Psoas muscle (tissue), 8 donors: ENCODE data around the gene FBXO4. TPM values are rescaled to one million over a fixed set of nuclear protein-coding genes. Genes with fewer than 3 reads are reported as not detected.

Source experiments
- ATAC-seq, 4 donors: fragments of 200-7000 bp; cut with Tn5 transposase; one replicate each; pipeline ENCODE4 v1.9.1; 2020; ENCODE audit warnings: moderate library complexity in 3 of 4, mild to moderate bottlenecking in 2 of 4
- DNase-seq, 2 donors: peaks; one replicate each; pipeline ENCODE4 v3.0.0-alpha.2; 2020
- H3K27ac ChIP-seq: fragments of 200-600 bp; one replicate; pipeline ENCODE4 v1.8.0; 2022
- H3K27me3 ChIP-seq, 3 donors: fragments of 200-600 bp in 1 of 3; one replicate each; pipeline versions ENCODE4 v1.6.1 to v1.8.0; 2013 to 2022; ENCODE audit warnings: low read length in 2 of 3, mild to moderate bottlenecking in 2 of 3, moderate library complexity in 1 of 3; ENCODE audit not compliant: insufficient read depth in 3 of 3
- H3K36me3 ChIP-seq, 2 donors: fragments of 200-600 bp in 1 of 2; one replicate each; pipeline versions ENCODE4 v1.6.1 to v1.8.0; 2013 to 2022; ENCODE audit warnings: low read depth in 1 of 2, mild to moderate bottlenecking in 1 of 2, moderate library complexity in 1 of 2; ENCODE audit not compliant: insufficient read depth in 1 of 2
- H3K4me1 ChIP-seq: fragments of 200-600 bp; one replicate; pipeline ENCODE4 v1.8.0; 2022
- H3K4me3 ChIP-seq: fragments of 200-600 bp; one replicate; pipeline ENCODE4 v1.8.0; 2022; ENCODE audit warnings: mild to moderate bottlenecking
- H3K9me3 ChIP-seq: fragments of 200-600 bp; one replicate; pipeline ENCODE4 v1.8.0; 2022
- WGBS, 3 donors: extraction: QIAGEN DNeasy Blood & Tissue Kit; methylation state at CpG; one replicate each; pipeline versions ENCODE4 v1.1.6 to v1.1.7; 2013; 5-methylcytosine and 5-hydroxymethylcytosine counted together
- intact Hi-C, 2 donors: fragments of 100-400 bp; cut with DNase I; formaldehyde crosslinking; loops; one replicate each; pipeline versions ENCODE4 v1.11.0 to v1.14.2; 2022
- polyA plus RNA-seq, 3 donors: library from polyadenylated mRNA; stranded (reverse); fragments of 200-250 nt; gene quantifications; one replicate each; pipeline ENCODE4 v1.2.3, GENCODE V29; 2013
- total RNA-seq, 4 donors: library from RNA; stranded (reverse); fragmentation: NEBNext Ultra II Directional in 2 of 4; extraction: Animal tissue kit (Norgen Biotek cat#: 25700) in 2 of 4; gene quantifications; one replicate each; pipeline versions ENCODE4 v1.2.1 to v1.2.4, GENCODE V29; 2021 to 2023
- TF ChIP-seq, protein P1 (sequence below): fragments of 200-600 bp; IDR thresholded peaks from one replicate; pipeline ENCODE4 v1.8.0; 2022; ENCODE audit warnings: antibody characterized with exemption
- donor health status: healthy with polysubstance abuse.
- donor health status: DM: no; HTN: no; CAD: no; lungs with moderate emphysema.
- donor health status: Bipolar disorder and iron deficiency.
- donor health status: healthy.
- donor health status: DM: yes; HTN: yes; CAD: no.
- donor health status: DM: no; HTN: no; CAD: no.
- donor health status: DM: no; HTN: no; CAD: no.
- donor health status: DM: yes; HTN: yes; CAD: no.

The FBXO4 gene
- total and polyA plus RNA-seq, 7 donors, result 1.2 to 4.3 (median 2.6) TPM

- no peak for ATAC-seq
- Histone ChIP-seq H3K4me3 (no peak overlapping the region), H3K36me3 (no peaks in the 10 kb centered on the region), H3K4me1 (no peaks in the 10 kb centered on the region), H3K27ac (no peak overlapping the region), H3K9me3 (peaks cover 4% of the 10 kb centered on the region), H3K27me3 (no peaks in the 10 kb centered on the region)
- 81 to 83% (median 82%) methylated on average over 6 of the region's 6 CpGs for WGBS, 3 donors
- TF ChIP-seq, protein P1, sequence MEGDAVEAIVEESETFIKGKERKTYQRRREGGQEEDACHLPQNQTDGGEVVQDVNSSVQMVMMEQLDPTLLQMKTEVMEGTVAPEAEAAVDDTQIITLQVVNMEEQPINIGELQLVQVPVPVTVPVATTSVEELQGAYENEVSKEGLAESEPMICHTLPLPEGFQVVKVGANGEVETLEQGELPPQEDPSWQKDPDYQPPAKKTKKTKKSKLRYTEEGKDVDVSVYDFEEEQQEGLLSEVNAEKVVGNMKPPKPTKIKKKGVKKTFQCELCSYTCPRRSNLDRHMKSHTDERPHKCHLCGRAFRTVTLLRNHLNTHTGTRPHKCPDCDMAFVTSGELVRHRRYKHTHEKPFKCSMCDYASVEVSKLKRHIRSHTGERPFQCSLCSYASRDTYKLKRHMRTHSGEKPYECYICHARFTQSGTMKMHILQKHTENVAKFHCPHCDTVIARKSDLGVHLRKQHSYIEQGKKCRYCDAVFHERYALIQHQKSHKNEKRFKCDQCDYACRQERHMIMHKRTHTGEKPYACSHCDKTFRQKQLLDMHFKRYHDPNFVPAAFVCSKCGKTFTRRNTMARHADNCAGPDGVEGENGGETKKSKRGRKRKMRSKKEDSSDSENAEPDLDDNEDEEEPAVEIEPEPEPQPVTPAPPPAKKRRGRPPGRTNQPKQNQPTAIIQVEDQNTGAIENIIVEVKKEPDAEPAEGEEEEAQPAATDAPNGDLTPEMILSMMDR, result no peak
- intact Hi-C loops, result no loop called here
- no peak for DNase-seq
Measured at GRCh38 chr5:41966401-41967105, 41.5 kb downstream of the FBXO4 start.

GRCh38 chr5:41967401-41967800, 42.3 kb downstream of the FBXO4 start:
- DNase-seq (no peak), ATAC-seq (no peak)
- TF ChIP-seq, protein P1, result no peak
- intact Hi-C loops, result no loop called here
- no peaks in the 10 kb centered on the region for H3K27me3 ChIP-seq
- 79 to 88% (median 86%) methylated on average over 3 of the region's 3 CpGs for WGBS, 3 donors
- no peaks in the 10 kb centered on the region for H3K4me1 ChIP-seq
- H3K9me3 ChIP-seq, result peaks cover 9% of the 10 kb centered on the region
- no peak overlapping the region for H3K4me3 ChIP-seq
- H3K36me3 ChIP-seq, result no peaks in the 10 kb centered on the region
- no peak overlapping the region for H3K27ac ChIP-seq

GRCh38 chr5:41968153-41968723, 43.2 kb downstream of the FBXO4 start:
- no peak overlapping the region for H3K27ac ChIP-seq
- intact Hi-C loops, result no loop called here
- TF ChIP-seq, protein P1, result no peak
- H3K4me1 ChIP-seq, result no peaks in the 10 kb centered on the region
- no peaks in the 10 kb centered on the region for H3K36me3 ChIP-seq
- H3K27me3 ChIP-seq, result no peaks in the 10 kb centered on the region
- ATAC-seq (no peak), DNase-seq (no peak)
- H3K4me3 ChIP-seq, result no peak overlapping the region
- WGBS, 3 donors, result 89 to 93% (median 90%) methylated on average over 22 of the region's 22 CpGs
- peaks cover 10% of the 10 kb centered on the region for H3K9me3 ChIP-seq

DNA sequence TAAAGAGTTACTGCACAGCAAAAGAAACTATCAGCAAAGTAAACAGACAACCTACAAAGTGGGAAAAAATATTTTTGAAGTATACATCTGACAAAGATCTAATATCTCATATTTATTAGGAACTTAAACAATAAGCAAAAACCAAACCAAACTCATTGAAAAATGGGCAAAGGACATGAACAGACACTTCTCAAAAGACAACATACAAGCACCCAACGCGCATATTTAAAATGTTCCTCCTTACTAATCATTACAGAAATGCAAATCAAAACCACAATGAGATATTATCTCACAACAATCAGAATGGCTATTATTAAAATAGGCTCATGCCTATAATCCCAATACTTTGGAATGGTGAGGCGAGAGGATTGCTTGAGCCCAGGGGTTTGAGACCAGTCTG, 48.0 kb downstream of the FBXO4 start:
- Histone ChIP-seq H3K4me3 (no peak overlapping the region), H3K27me3 (no peaks in the 10 kb centered on the region), H3K9me3 (peaks cover 14% of the 10 kb centered on the region), H3K36me3 (no peaks in the 10 kb centered on the region), H3K27ac (no peak overlapping the region), H3K4me1 (no peaks in the 10 kb centered on the region)
- ATAC-seq (no peak), DNase-seq (no peak)
- WGBS, 3 donors, result 93 to 95% (median 94%) methylated on average over 3 of the region's 3 CpGs
- TF ChIP-seq, protein P1, result no peak
- intact Hi-C loops, result no loop called here
